Natural killer cell treated with Interleukin-12 subunit alpha and Interleukin-12 subunit beta and Interleukin-15 and Interleukin-18, amount 100 ng/mL, for 72 hours (primary cell): ENCODE results near the gene PEF1. TPM values are rescaled to one million over a fixed set of nuclear protein-coding genes. Genes with fewer than 3 reads are reported as not detected.
"Not testable (repeated sequence)": the region's sequence is repeated elsewhere in the genome, so short reads cannot be mapped to it uniquely, and the experiment has no call there.

Experiments
- ATAC-seq, 2 donors: fragments of 150-1000 bp; cut with Tn5 transposase in 1 of 2; sonication (Bioruptor Pico), chemical (Tn5 transposase) in 1 of 2; 2 replicates each; pipeline ENCODE4 v1.10.0; 2021
- DNase-seq: peaks from one replicate; pipeline ENCODE4 v3.0.0; 2022; ENCODE audit warnings: low spot score
- H3K27ac Mint-ChIP-seq, 2 donors: 1 replicate in 1 of 2; 2 replicates in 1 of 2; pipeline ENCODE4 v1.8.0; 2022; ENCODE audit warnings: mixed read lengths in 2 of 2, mild to moderate bottlenecking in 1 of 2, moderate library complexity in 1 of 2
- H3K27me3 Mint-ChIP-seq, 2 donors: 1 replicate in 1 of 2; 2 replicates in 1 of 2; pipeline ENCODE4 v1.8.0; 2022; ENCODE audit warnings: mixed read lengths in 2 of 2
- H3K36me3 Mint-ChIP-seq: one replicate; pipeline ENCODE4 v1.8.0; 2022; ENCODE audit warnings: mixed read lengths
- H3K4me1 Mint-ChIP-seq, 2 donors: 1 replicate in 1 of 2; 2 replicates in 1 of 2; pipeline ENCODE4 v1.8.0; 2022; ENCODE audit warnings: low read depth in 2 of 2, mixed read lengths in 2 of 2, mild to moderate bottlenecking in 1 of 2
- H3K4me3 Mint-ChIP-seq: one replicate; pipeline ENCODE4 v1.8.0; 2022; ENCODE audit warnings: mixed read lengths
- H3K9me3 Mint-ChIP-seq: 2 replicates; pipeline ENCODE4 v1.8.0; 2022; ENCODE audit warnings: mixed read lengths
- total RNA-seq, 2 donors: library from RNA; stranded (reverse); gene quantifications; one replicate each; pipeline ENCODE4 v1.2.3, GENCODE V29; 2022

Gene PEF1
- total RNA-seq, 2 donors from 2014 or later: 45.5 to 55.9 TPM

DNA sequence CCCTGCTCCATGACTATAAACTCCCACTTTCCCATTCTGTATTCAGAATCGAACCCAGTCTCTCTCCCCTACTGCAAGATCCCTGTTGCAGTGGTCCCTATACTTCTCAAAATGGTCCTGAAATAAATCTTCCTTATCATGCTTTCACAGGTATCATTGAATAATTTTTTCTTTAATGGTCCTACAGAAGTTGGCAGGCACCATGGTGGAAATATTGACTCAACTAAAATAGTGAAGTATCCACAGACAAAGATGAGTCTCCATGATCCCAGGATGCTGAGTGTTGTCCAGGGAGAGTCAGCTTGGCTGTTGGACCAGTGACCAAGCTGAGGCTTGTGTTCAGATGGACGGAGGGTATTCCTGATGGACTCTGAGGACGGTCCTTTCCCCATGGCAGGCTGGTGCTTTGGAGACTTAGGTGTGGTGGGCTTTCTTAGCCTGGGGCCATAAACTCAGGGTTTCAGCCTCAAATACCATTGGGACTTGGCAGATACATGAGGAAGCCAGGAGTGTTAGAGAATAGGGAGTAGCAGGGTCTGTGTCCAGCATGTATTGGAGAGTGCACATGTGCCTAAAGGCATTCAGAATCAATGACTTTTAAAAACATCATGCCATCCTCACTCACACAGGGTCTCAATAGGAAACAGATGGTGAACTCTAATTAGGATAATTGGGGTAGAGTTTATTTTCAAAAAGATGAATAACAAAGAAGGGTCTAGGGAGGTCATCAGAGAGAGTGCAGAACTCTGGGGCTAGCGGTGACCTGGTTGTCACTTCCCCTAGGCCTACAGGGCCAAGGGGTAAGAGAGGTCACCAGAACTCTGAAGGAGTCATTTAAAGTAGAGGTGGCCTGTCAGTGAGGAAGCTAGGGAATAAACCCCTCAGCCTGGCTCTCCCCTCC lies 48.6 kb downstream of the PEF1 start:
- no peaks in the 10 kb centered on the region for H3K36me3 Mint-ChIP-seq
- ATAC-seq: no peak
- H3K9me3 Mint-ChIP-seq: no peaks in the 10 kb centered on the region
- no peak overlapping the region for H3K27ac Mint-ChIP-seq
- DNase-seq: no peak
- peaks cover 0 to 2% of the 10 kb centered on the region in 2 donors for H3K4me1 Mint-ChIP-seq
- no peak overlapping the region for H3K4me3 Mint-ChIP-seq
- peaks cover 23 to 27% of the 10 kb centered on the region in 2 donors for H3K27me3 Mint-ChIP-seq

DNA sequence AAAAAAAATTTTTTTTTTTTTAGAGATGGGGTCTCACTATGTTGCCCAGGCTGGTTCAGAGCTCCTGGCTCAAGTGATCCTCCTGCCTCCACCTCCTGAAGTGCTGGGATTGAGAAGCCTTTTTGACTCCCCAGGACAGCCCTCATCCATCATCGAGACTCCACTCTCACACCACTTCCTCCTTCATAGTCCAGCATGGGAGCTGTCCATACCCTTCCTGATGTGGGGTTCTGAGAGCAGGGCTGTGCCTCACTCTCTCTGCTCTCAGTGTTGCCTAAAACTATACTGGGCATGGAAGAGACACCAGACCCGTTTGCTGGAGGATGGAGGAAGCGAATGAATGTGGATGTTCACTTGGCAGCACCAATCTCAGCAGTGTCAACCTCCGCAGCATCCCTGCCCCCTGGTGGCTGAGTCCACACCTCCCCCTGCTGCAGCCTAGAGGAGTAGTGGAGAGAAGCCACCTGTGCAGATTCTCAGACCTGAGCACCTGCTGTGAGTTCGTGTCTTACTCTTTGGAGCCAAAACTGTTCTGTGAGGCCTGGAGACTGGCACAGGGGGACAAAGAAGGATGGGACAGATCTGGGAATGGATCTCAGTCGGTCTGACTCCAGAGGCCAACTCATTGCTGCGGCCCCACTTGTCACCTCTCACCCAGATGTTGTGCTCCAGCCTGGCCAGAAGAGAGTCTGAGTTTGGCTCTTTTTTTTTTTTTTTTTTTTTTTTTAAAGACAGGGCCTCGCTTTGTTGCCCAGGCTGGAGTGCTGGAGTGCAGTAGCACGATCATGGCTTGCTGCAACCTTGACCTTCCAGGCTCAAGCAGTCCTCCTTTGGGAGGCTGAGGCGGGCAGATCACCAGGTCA lies 50.7 kb downstream of the PEF1 start:
- H3K4me1 Mint-ChIP-seq: peaks cover 0 to 5% of the 10 kb centered on the region in 2 donors
- DNase-seq: peak; percentile 73
- H3K4me3 Mint-ChIP-seq: no peak overlapping the region

DNA sequence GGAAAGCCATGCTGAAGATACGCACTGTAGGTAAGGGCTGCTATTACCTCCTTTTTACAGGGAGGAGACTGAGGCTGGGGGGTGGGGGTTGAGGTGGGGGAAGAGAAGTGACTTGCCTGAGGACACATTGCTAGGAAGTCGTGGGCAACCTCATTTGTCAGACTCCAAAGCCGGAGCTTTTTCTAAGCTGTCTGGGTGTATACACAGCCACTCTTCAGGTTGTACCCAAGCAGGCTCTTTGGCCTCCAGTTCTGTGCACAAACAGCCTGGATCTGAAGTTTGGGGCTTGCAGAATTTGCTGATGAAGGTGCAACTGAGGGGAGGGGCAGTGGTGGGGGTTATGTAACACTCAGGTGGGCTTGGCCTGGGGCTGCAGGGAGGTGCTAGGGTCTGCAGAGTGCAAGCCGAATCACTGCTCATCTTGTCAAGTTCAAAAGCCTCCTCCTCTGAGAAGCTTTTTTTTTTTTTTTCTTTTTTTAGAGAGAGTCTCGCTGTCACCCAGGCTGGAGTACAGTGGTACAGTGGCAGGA lies 51.5 kb downstream of the PEF1 start:
- Mint-ChIP-seq H3K9me3 (no peaks in the 10 kb centered on the region), H3K27me3 (peaks cover 26 to 31% of the 10 kb centered on the region in 2 donors), H3K4me3 (no peak overlapping the region), H3K36me3 (no peaks in the 10 kb centered on the region), H3K27ac (no peak overlapping the region), H3K4me1 (peaks cover 0 to 5% of the 10 kb centered on the region in 2 donors)
- no peak for DNase-seq
- ATAC-seq: no peak

More for the DNA sequence above, 50.7 kb downstream of the PEF1 start:
- peak; percentile 70 to 83 for ATAC-seq
- Mint-ChIP-seq H3K27ac (no peak overlapping the region), H3K9me3 (no peaks in the 10 kb centered on the region), H3K36me3 (no peaks in the 10 kb centered on the region), H3K27me3 (peaks cover 26 to 31% of the 10 kb centered on the region in 2 donors)

- Mint-ChIP-seq H3K9me3 (no peaks in the 10 kb centered on the region), H3K36me3 (no peaks in the 10 kb centered on the region), H3K4me3 (no peak overlapping the region), H3K4me1 (peaks cover 0 to 5% of the 10 kb centered on the region in 2 donors), H3K27ac (no peak overlapping the region), H3K27me3 (peaks cover 26 to 34% of the 10 kb centered on the region in 2 donors)
- DNase-seq: no peak
- no peak for ATAC-seq
Measured at GRCh38 chr1:31592132-31592531, 52.5 kb downstream of the PEF1 start.

GRCh38 chr1:31591425-31592093 lies 53.1 kb downstream of the PEF1 start:
- H3K4me1 Mint-ChIP-seq: peaks cover 0 to 5% of the 10 kb centered on the region in 2 donors
- no peak for DNase-seq
- H3K36me3 Mint-ChIP-seq: no peaks in the 10 kb centered on the region
- H3K27ac Mint-ChIP-seq: no peak overlapping the region
- no peak for ATAC-seq
- H3K27me3 Mint-ChIP-seq: peaks cover 26 to 32% of the 10 kb centered on the region in 2 donors
- H3K9me3 Mint-ChIP-seq: no peaks in the 10 kb centered on the region
- H3K4me3 Mint-ChIP-seq: no peak overlapping the region

GRCh38 chr1:31588751-31589515 lies 55.7 kb downstream of the PEF1 start:
- Mint-ChIP-seq H3K27ac (no peak overlapping the region), H3K36me3 (no peaks in the 10 kb centered on the region), H3K4me3 (no peak overlapping the region), H3K4me1 (peaks cover 0 to 5% of the 10 kb centered on the region in 2 donors), H3K9me3 (no peaks in the 10 kb centered on the region), H3K27me3 (peaks cover 19 to 23% of the 10 kb centered on the region in 2 donors)
- DNase-seq: no peak
- ATAC-seq: no peak

DNA sequence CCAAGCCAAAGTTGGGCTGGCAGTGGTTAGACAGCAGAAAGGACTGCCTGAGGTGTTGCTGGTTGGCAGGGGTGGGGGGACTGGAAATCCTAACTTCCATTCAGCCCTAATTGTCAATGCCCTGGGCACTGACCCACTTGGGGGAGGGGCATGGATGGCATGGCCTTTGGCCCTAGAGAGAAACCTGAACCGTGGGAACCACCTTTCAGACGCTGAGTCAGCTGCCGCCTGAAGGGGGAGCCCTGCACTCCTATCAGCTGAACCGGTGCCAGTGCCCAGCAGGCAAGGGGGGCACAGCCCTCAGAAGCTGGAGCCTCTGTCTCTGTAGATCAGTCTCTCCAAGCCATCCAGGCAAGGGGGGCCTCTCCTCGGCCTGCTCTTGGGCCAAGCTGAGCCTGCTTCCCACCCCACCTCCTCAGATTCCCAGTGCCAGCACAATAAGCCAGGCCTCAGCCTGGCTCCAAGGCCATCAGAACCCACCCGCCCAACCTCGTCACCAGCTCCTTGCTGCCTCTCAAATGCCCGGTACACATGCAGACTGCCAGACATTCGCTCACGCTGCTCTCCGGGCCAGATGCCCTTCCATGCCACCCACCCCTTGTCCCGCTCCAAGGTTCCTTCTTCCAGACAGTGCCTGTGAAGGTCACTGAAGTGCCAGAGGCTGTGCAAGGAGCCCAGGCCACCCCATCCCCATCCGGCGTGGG lies 56.8 kb downstream of the PEF1 start:
- DNase-seq: peak; percentile 68
- no peak overlapping the region for H3K4me3 Mint-ChIP-seq
- H3K9me3 Mint-ChIP-seq: no peaks in the 10 kb centered on the region
- ATAC-seq: peak; percentile 56 to 63
- peaks cover 19 to 23% of the 10 kb centered on the region in 2 donors for H3K27me3 Mint-ChIP-seq
- H3K36me3 Mint-ChIP-seq: no peaks in the 10 kb centered on the region
- H3K27ac Mint-ChIP-seq: no peak overlapping the region
- peaks cover 0 to 3% of the 10 kb centered on the region in 2 donors for H3K4me1 Mint-ChIP-seq

DNA sequence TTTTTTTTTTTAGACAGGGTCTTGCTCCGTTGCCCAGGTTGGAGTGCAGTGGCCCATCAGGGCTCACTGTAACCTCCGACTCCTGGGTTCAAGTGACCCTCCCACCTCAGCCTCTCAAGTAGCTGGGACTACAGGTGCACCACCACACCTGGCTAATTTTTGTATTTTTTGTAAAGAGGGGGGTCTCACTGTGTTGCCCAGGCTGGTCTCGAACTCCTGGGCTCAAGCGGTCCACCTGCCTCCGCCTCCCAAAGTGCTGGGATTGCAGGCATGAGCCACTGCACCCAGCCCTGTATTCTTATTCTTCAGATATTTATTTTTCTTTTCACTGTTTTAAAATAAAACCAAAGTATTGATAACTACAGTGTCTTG lies 57.4 kb downstream of the PEF1 start:
- not testable (repeated sequence) for DNase-seq, H3K4me1 Mint-ChIP-seq, H3K4me3 Mint-ChIP-seq, ATAC-seq, H3K36me3 Mint-ChIP-seq, H3K27ac Mint-ChIP-seq, H3K9me3 Mint-ChIP-seq
- peaks cover 15 to 23% of the 10 kb centered on the region in 2 donors for H3K27me3 Mint-ChIP-seq

DNA sequence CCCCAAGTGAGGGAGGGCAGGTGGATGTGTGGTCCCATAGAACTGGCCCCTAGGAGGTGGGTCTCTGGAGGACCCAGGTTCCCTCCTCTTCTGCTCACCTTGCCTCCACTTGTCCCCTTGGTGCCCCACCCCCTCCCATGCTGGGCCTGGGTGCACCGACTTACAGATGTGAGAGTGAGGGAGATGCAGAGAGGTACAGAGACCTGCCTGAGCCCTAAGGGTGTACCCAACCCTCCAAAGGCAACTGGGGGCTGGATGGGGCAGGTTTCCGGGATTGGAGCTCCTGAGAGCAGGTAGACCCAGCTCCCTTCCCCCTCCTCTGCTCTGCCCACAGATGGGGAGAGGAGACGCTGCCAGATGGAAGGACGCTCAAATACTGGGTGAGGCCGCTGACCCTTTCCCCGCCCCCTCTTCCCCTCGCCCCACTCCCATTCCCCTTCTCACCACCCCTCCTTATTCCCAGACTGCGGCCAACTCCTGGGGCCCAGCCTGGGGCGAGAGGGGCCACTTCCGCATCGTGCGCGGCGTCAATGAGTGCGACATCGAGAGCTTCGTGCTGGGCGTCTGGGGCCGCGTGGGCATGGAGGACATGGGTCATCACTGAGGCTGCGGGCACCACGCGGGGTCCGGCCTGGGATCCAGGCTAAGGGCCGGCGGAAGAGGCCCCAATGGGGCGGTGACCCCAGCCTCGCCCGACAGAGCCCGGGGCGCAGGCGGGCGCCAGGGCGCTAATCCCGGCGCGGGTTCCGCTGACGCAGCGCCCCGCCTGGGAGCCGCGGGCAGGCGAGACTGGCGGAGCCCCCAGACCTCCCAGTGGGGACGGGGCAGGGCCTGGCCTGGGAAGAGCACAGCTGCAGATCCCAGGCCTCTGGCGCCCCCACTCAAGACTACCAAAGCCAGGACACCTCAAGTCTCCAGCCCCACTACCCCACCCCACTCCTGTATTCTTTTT lies 58.0 kb downstream of the PEF1 start:
- Mint-ChIP-seq H3K36me3 (no peaks in the 10 kb centered on the region), H3K4me3 (no peak overlapping the region), H3K27me3 (peaks cover 9 to 17% of the 10 kb centered on the region in 2 donors), H3K4me1 (peaks cover 0 to 3% of the 10 kb centered on the region in 2 donors), H3K9me3 (no peaks in the 10 kb centered on the region), H3K27ac (no peak overlapping the region)
- ATAC-seq: no peak
- DNase-seq: no peak

DNA sequence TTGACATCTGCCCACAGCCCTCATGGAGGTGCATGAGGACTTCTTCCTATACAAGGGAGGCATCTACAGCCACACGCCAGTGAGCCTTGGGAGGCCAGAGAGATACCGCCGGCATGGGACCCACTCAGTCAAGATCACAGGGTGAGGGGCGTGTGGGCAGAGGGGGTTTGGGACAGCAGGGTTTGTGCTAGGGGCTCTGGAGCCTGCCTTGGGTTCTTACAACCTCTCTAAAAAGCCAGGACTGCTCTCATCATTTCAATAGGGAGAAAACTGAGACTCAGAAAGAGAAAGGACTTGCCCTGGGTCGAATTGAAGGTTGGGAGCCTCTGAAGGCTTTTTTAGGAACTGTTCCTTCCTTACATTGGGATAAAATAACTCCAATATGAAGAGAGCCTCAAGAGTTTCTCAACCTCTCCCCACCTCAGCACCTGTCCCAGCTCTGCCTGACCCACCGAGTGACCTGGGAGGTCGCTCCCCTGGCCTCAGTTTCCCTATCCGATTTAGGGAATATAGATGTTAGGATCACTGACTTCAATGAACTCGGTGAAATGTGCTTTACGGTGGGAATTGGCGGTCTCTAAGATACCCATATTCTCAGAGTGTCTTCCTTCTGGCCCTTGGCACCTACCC lies 58.8 kb downstream of the PEF1 start:
- Mint-ChIP-seq H3K27ac (no peak overlapping the region), H3K4me1 (peaks cover 0 to 3% of the 10 kb centered on the region in 2 donors), H3K27me3 (peaks cover under 1 to 11% of the 10 kb centered on the region in 2 donors), H3K36me3 (no peaks in the 10 kb centered on the region), H3K4me3 (no peak overlapping the region), H3K9me3 (no peaks in the 10 kb centered on the region)
- ATAC-seq (no peak), DNase-seq (no peak)
